ENCODE data around the gene ITSN2.

The ITSN2 gene

GRCh38 chr2:24174851-24175277 lies 185.5 kb downstream of the ITSN2 start, which contains the start of gene FAM228A:
Gene FAM228A (plus strand): TSS chr2:24175053. CDS start chr2:24175481, 428 bp downstream.
- DNase-seq: no peak

GRCh38 chr2:24169023-24169422 lies 191.3 kb downstream of the ITSN2 start:
- no peak for DNase-seq

GRCh38 chr2:24164416-24164973 lies 195.8 kb downstream of the ITSN2 start:
- peak; percentile 25 for DNase-seq

DNA sequence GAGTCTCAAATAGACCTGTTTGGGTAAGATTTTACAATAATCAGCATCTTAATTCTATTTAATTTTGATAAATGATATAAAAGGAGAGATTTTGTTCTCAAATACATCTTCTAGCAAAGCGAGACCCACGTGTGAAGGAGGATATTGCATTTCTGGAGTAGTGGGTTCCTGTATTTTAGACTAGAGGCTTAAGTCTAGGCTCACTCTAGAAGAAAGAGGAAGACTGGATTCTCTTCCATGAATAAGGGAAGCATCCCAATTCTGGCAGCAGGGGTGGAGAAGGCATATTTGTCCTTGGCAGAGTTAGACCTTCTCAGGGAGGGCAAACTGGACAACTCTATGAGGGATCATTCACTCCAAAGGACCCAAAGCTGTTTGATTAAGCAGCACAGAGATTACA lies 196.7 kb downstream of the ITSN2 start:
- no peak for DNase-seq

- no peak for DNase-seq
These were observed 197.2 kb downstream of the ITSN2 start for GRCh38 chr2:24163186-24163585.

- DNase-seq: no peak
These were observed 197.8 kb downstream of the ITSN2 start for GRCh38 chr2:24162494-24162893.

DNA sequence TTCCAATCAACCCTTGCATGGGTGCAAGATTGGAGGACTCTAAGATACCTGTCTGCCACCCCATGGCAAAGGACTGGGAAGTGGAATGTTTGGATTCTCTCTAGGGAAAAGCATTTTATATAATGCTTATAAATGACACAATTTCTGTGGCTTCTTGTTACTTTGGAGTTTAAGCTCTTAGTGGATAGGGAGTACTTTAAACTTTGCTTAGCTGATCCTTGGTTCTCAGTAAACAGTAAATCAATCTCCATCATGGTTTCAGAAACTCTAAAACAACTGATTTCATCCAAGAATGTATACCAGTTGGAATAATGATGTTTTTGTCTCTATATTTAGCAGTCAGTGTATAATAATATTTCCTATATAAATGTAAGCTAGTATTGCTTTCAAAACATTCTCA lies 199.6 kb downstream of the ITSN2 start:
- no peak for DNase-seq

- DNase-seq: no peak
These were observed 200.6 kb downstream of the ITSN2 start for GRCh38 chr2:24159708-24160107.

GRCh38 chr2:24158131-24158530 lies 202.2 kb downstream of the ITSN2 start:
- DNase-seq: no peak

- DNase-seq: no peak
These were observed 206.9 kb downstream of the ITSN2 start for GRCh38 chr2:24153478-24153877.

Measured in activated CD4-positive, alpha-beta T cell treated with anti-CD3 and anti-CD28 coated beads, Interleukin-2, amount 50 U/mL, for 16 hours (primary cell).